Progenitor cell of endocrine pancreas (in vitro differentiated cells): ENCODE measurements around the gene SLC7A11. TPM values are rescaled to one million over a fixed set of nuclear protein-coding genes. Genes with fewer than 3 reads are reported as not detected.

ENCODE experiments used
- DNase-seq: peaks from one replicate; pipeline ENCODE4 v3.0.0; 2021; ENCODE audit warnings: low spot score; ENCODE audit not compliant: unreplicated experiment
- H3K27ac Mint-ChIP-seq: 2 replicates; pipeline ENCODE4 v1.8.0; 2021; ENCODE audit warnings: mild to moderate bottlenecking, moderate library complexity, mixed read lengths
- H3K27me3 Mint-ChIP-seq: 2 replicates; pipeline ENCODE4 v1.8.0; 2021; ENCODE audit warnings: mixed read lengths
- H3K36me3 Mint-ChIP-seq: 2 replicates; pipeline ENCODE4 v1.8.0; 2022; ENCODE audit warnings: mixed read lengths; ENCODE audit not compliant: insufficient read depth
- H3K4me1 Mint-ChIP-seq: 2 replicates; pipeline ENCODE4 v1.8.0; 2021; ENCODE audit warnings: low read depth, mixed read lengths
- H3K4me3 Mint-ChIP-seq: 2 replicates; pipeline ENCODE4 v1.8.0; 2021; ENCODE audit warnings: low read depth, mild to moderate bottlenecking, moderate library complexity, mixed read lengths
- H3K9me3 Mint-ChIP-seq: 2 replicates; pipeline ENCODE4 v1.8.0; 2021; ENCODE audit warnings: low read depth, mixed read lengths
- CTCF ChIP-seq: fragments of 200-600 bp; sonication (generic); IDR thresholded peaks from one replicate; pipeline ENCODE4 v1.5.0; 2021; ENCODE audit warnings: antibody characterized with exemption, mild to moderate bottlenecking; ENCODE audit not compliant: unreplicated experiment
- total RNA-seq: library from RNA; stranded (reverse); gene quantifications from 2 replicates; pipeline ENCODE4 v1.2.1, GENCODE V29; 2021

SLC7A11 gene
- total RNA-seq, 1 donor from 2014 or later = 8.2 TPM

GRCh38 chr4:138233313-138234034 lies 8.7 kb downstream of the SLC7A11 start:
- no peak for TF ChIP-seq CTCF
- Mint-ChIP-seq H3K36me3 (peaks cover 5% of the 10 kb centered on the region), H3K4me1 (no peaks in the 10 kb centered on the region), H3K27me3 (no peaks in the 10 kb centered on the region), H3K27ac (no peak overlapping the region), H3K9me3 (no peaks in the 10 kb centered on the region), H3K4me3 (no peak overlapping the region)
- no peak for DNase-seq

GRCh38 chr4:138232364-138232763 lies 9.8 kb downstream of the SLC7A11 start:
- Mint-ChIP-seq H3K27ac (no peak overlapping the region), H3K4me3 (no peak overlapping the region), H3K27me3 (no peaks in the 10 kb centered on the region), H3K4me1 (no peaks in the 10 kb centered on the region), H3K36me3 (peaks cover 5% of the 10 kb centered on the region), H3K9me3 (no peaks in the 10 kb centered on the region)
- DNase-seq = no peak
- TF ChIP-seq CTCF = no peak

- Mint-ChIP-seq H3K36me3 (peaks cover 3% of the 10 kb centered on the region), H3K9me3 (no peaks in the 10 kb centered on the region), H3K27me3 (no peaks in the 10 kb centered on the region), H3K4me3 (no peak overlapping the region), H3K4me1 (no peaks in the 10 kb centered on the region), H3K27ac (no peak overlapping the region)
- DNase-seq = no peak
- no peak for TF ChIP-seq CTCF
These were observed 12.1 kb downstream of the SLC7A11 start for GRCh38 chr4:138230048-138230447.

- Mint-ChIP-seq H3K4me1 (no peaks in the 10 kb centered on the region), H3K9me3 (no peaks in the 10 kb centered on the region), H3K27ac (no peak overlapping the region), H3K4me3 (no peak overlapping the region), H3K27me3 (no peaks in the 10 kb centered on the region), H3K36me3 (peaks cover 3% of the 10 kb centered on the region)
- TF ChIP-seq CTCF = no peak
- no peak for DNase-seq
These were observed 13.0 kb downstream of the SLC7A11 start for GRCh38 chr4:138229160-138229559.

GRCh38 chr4:138226351-138226750 lies 15.8 kb downstream of the SLC7A11 start:
- TF ChIP-seq CTCF = no peak
- Mint-ChIP-seq H3K4me3 (no peak overlapping the region), H3K4me1 (peaks cover 3% of the 10 kb centered on the region), H3K27me3 (no peaks in the 10 kb centered on the region), H3K27ac (no peak overlapping the region), H3K36me3 (peaks cover 7% of the 10 kb centered on the region), H3K9me3 (no peaks in the 10 kb centered on the region)
- DNase-seq = no peak
